Fibroblast of lung (primary cell): ENCODE results near the gene SERTAD3.

Experiments used
- CTCF ChIP-seq, 2 donors: IDR thresholded peaks in 1 of 2; conservative IDR thresholded peaks in 1 of 2; 1 replicate in 1 of 2; 2 replicates in 1 of 2; pipeline ENCODE4 v1.5.1; 2011 to 2012; ENCODE audit warnings: low read length in 2 of 2, control low read depth in 1 of 2, inconsistent platforms in 1 of 2, low read depth in 1 of 2, mild to moderate bottlenecking in 1 of 2
- EZH2 ChIP-seq: IDR thresholded peaks from 2 replicates; pipeline ENCODE4 v1.5.1; 2012; ENCODE audit warnings: low read length, control low read depth, mild to moderate bottlenecking; ENCODE audit errors: missing control alignments

- TF ChIP-seq CTCF (conservative IDR thresholded peaks at IDR 0.05 in 1 of 2, IDR thresholded peaks at IDR 0.05 in 1 of 2; ENCODE audit: low read depth in 1 of 2, low read length in 2 of 2) = no peak
- no peak for TF ChIP-seq EZH2
Observed at GRCh38 chr19:40465557-40466218, 21.6 kb upstream of the SERTAD3 start, which contains the start of gene BLVRB.
